Choroid plexus epithelial cell (primary cell): ENCODE data around the gene KLRD1.

Experiments
- DNase-seq: peaks from one replicate; pipeline ENCODE4 v3.0.0-alpha.2; 2010; ENCODE audit warnings: low read depth
- H3K4me3 ChIP-seq: 2 replicates; pipeline ENCODE4 v1.5.1; 2011; ENCODE audit warnings: low read depth, mild to moderate bottlenecking, control low read depth, low read length, moderate library complexity
- CTCF ChIP-seq: conservative IDR thresholded peaks from 2 replicates; pipeline ENCODE4 v1.5.1; 2011; ENCODE audit warnings: low read depth, mild to moderate bottlenecking, control low read depth, inconsistent platforms, low read length, moderate library complexity

KLRD1 gene

GRCh38 chr12:10307630-10308029 is at the start of gene KLRD1:
TSS of gene KLRD1 (plus strand) at chr12:10307870. CDS start at chr12:10308078, 208 bp downstream.
- H3K4me3 ChIP-seq = no peak within 1 kb of the TSS
- TF ChIP-seq CTCF = no peak

GRCh38 chr12:10260927-10261326 is 46.7 kb upstream of the KLRD1 start:
- no peak for TF ChIP-seq CTCF
- H3K4me3 ChIP-seq = no peak overlapping the region

More at GRCh38 chr12:10307630-10308029, at the start of gene KLRD1:
- peak; percentile 63 for DNase-seq

GRCh38 chr12:10268037-10268436 is 39.6 kb upstream of the KLRD1 start:
- no peak for DNase-seq
- TF ChIP-seq CTCF = no peak
- no peak overlapping the region for H3K4me3 ChIP-seq

More at GRCh38 chr12:10260927-10261326, 46.7 kb upstream of the KLRD1 start:
- no peak for DNase-seq

GRCh38 chr12:10272467-10272866 is 35.2 kb upstream of the KLRD1 start:
- no peak for DNase-seq
- no peak for TF ChIP-seq CTCF
- H3K4me3 ChIP-seq = no peak overlapping the region

- H3K4me3 ChIP-seq = no peak overlapping the region
- DNase-seq = no peak
- no peak for TF ChIP-seq CTCF
Observed at GRCh38 chr12:10276774-10277173, 30.9 kb upstream of the KLRD1 start.

- H3K4me3 ChIP-seq = no peak overlapping the region
- DNase-seq = no peak
- no peak for TF ChIP-seq CTCF
Observed at GRCh38 chr12:10278104-10278503, 29.6 kb upstream of the KLRD1 start.

GRCh38 chr12:10279937-10280336 is 27.7 kb upstream of the KLRD1 start:
- TF ChIP-seq CTCF = no peak
- H3K4me3 ChIP-seq = no peak overlapping the region
- no peak for DNase-seq
